Panc1 (cell line): ENCODE measurements around the gene ACTR6. TPM values are rescaled to one million over a fixed set of nuclear protein-coding genes. Genes with fewer than 3 reads are reported as not detected.
A peak's percentile ranks its signal among the peaks of the same experiment; 100 is the strongest.

Experiments
- ATAC-seq: fragments of 200-7000 bp; cut with Tn5 transposase; 2 replicates; pipeline ENCODE4 v1.9.1; 2020; ENCODE audit warnings: mild to moderate bottlenecking, moderate library complexity
- Bru-seq: library from RNA; stranded (reverse); fragments of 400-500 nt; gene quantifications from one replicate; lab custom pipeline; 2021; lab: Mats Ljungman, UMichigan
- BruChase-seq, 2 experiments: library from RNA; stranded (reverse); fragments of 400-500 nt; gene quantifications; one replicate each; lab custom pipeline; 2021; lab: Mats Ljungman, UMichigan
- BruUV-seq: library from RNA; stranded (reverse); fragments of 400-500 nt; replicated peaks from 2 replicates; lab custom pipeline; 2021; lab: Mats Ljungman, UMichigan
- CTCF ChIA-PET: fragments of 300-600 bp; sonication (Branson Sonifier 250); formaldehyde crosslinking; loops from one replicate; lab custom pipeline; 2022; ENCODE audit warnings: antibody characterized with exemption; lab: Charles Lee
- POLR2A ChIA-PET: fragments of 300-600 bp; sonication (Branson Sonifier 250); formaldehyde crosslinking; loops from one replicate; lab custom pipeline; 2022; ENCODE audit warnings: antibody characterized with exemption; lab: Charles Lee
- DNase-seq: peaks from one replicate; pipeline ENCODE4 v3.0.0-alpha.2; 2010; ENCODE audit warnings: low read depth, low spot score
- H3K27ac ChIP-seq: 2 replicates; pipeline ENCODE4 v1.5.1; 2011; ENCODE audit warnings: mild to moderate bottlenecking, low read length, inconsistent platforms
- H3K27me3 ChIP-seq: fragments of 200-500 bp; sonication (Bioruptor generic); 2 replicates; pipeline ENCODE4 v1.6.0; 2014; ENCODE audit warnings: low read length, inconsistent platforms; ENCODE audit not compliant: control insufficient read depth, insufficient read depth
- H3K36me3 ChIP-seq: fragments of 200-500 bp; sonication (Bioruptor generic); 2 replicates; pipeline ENCODE4 v1.5.1; 2014; ENCODE audit warnings: inconsistent platforms, mild to moderate bottlenecking, low read length, moderate library complexity; ENCODE audit not compliant: control insufficient read depth, insufficient read depth
- H3K4me1 ChIP-seq: 2 replicates; pipeline ENCODE4 v1.5.1; 2011; ENCODE audit warnings: inconsistent platforms, mild to moderate bottlenecking, low read length, moderate library complexity; ENCODE audit not compliant: control insufficient read depth, insufficient read depth
- H3K4me3 ChIP-seq, 2 experiments: 2 replicates each; pipeline ENCODE4 v1.5.1; 2011 to 2012; ENCODE audit warnings: low read depth in 2 of 2, low read length in 2 of 2, mild to moderate bottlenecking in 2 of 2, inconsistent platforms in 1 of 2, moderate library complexity in 1 of 2
- H3K9me3 ChIP-seq: fragments of 200-500 bp; sonication (Bioruptor generic); 2 replicates; pipeline ENCODE4 v1.5.1; 2014; ENCODE audit warnings: low read depth, mild to moderate bottlenecking, inconsistent platforms, low read length, moderate library complexity; ENCODE audit not compliant: control insufficient read depth, insufficient read depth
- POLR2AphosphoS5 ChIP-seq: IDR thresholded peaks from 2 replicates; pipeline ENCODE4 v1.6.1; 2012; ENCODE audit warnings: mild to moderate bottlenecking, low read depth, low read length, moderate library complexity
- SIN3A ChIP-seq: IDR thresholded peaks from 2 replicates; pipeline ENCODE4 v1.6.1; 2012; ENCODE audit warnings: low read depth, mild to moderate bottlenecking, low read length, moderate library complexity, borderline replicate concordance; ENCODE audit not compliant: insufficient read depth
- TCF7L2 ChIP-seq: IDR thresholded peaks from 2 replicates; pipeline ENCODE4 v1.6.1; 2011; ENCODE audit warnings: mild to moderate bottlenecking, low read depth, low read length, inconsistent platforms
- in situ Hi-C: cut with HindIII; loops from 2 replicates; pipeline ENCODE4 v1.10.0; 2016; ENCODE audit warnings: low sequenced_read_pairs, low pct_unique_long_range_greater_than_20kb
- intact Hi-C: fragments of 100-400 bp; cut with micrococcal nuclease; formaldehyde crosslinking; loops from one replicate; pipeline ENCODE4 v1.10.0; 2022; ENCODE audit not compliant: unreplicated experiment
- long read RNA-seq: library from polyadenylated mRNA; unstranded; transcript quantifications from one replicate; pipeline ENCODE4 v2.0.0, GENCODE V29; 2021; ENCODE audit not compliant: unreplicated experiment
- polyA plus RNA-seq: library from polyadenylated mRNA; unstranded; fragments of >200 nt; gene quantifications from one replicate; pipeline ENCODE4 v1.2.1, GENCODE V29; 2012; ENCODE audit warnings: missing spikeins; ENCODE audit not compliant: insufficient read length
- total RNA-seq: library from RNA; stranded (reverse); gene quantifications from one replicate; pipeline ENCODE4 v1.2.1, GENCODE V29; 2021; ENCODE audit not compliant: unreplicated experiment
- TF ChIP-seq, protein P1 (sequence below), 2 experiments: IDR thresholded peaks; 2 replicates each; pipeline ENCODE4 v1.6.1; 2011 to 2012; ENCODE audit warnings: low read depth in 2 of 2, control low read depth in 1 of 2, low read length in 1 of 2, mild to moderate bottlenecking in 1 of 2, moderate library complexity in 1 of 2; ENCODE audit not compliant: insufficient read depth in 1 of 2
- TF ChIP-seq, protein P2 (sequence below): fragments of 450-650 bp; IDR thresholded peaks from 2 replicates; pipeline ENCODE4 v1.5.1; 2017; ENCODE audit warnings: mild to moderate bottlenecking

Gene ACTR6
- total RNA-seq (21.2 TPM), Bru-seq, nascent RNA (percentile 63 among the genes with signal in this experiment), BruChase-seq, experiment 1, labeled RNA remaining after a 2-hour chase (percentile 60 among the genes with signal in this experiment), BruChase-seq, experiment 2, labeled RNA remaining after a 6-hour chase (percentile 72 among the genes with signal in this experiment)
- polyA plus RNA-seq: 9.7 TPM
- long read RNA-seq, transcript ACTR6-201 (11 exons, 2,464 nt): major isoform, 20 of 25 reads
- long read RNA-seq, partial matches to known transcripts: 2 of 25 reads
- long read RNA-seq, other reads (novel, unspliced or antisense): 3 of 25 reads

DNA sequence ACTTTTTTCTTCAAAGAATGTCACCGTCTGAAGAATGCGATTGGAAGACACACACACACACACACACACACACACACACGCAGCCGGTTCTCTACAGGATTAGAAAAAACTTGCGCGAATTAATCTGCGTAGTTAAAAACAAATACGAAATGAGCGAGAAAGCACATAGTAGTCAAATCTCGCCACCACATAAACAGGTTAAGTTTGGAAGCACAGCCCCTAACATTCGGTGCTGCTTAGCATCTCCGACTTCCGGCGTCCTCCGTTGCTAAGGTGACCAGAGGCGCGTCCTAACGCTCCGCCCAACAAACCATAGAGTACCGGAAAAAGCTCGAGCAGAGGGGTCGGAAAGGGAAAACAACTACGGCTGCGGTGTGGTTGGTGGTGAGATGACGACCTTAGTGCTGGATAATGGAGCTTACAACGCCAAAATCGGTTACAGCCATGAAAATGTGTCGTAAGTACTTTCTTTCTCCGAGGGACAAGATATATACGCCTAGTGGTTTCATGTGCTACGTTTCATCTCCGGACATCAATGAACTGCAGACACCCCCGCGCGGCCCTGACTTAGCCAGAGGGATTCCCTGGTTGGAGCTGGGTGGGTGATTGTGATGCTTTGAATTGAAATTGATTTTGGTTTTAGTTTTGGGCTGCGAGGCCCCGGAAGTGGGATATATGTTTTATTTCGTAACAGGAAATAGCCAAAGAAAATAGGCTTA, at the start of gene ACTR6:
Gene ACTR6, plus strand, starts transcription at position 353 of the 719 bp plus-strand sequence. Its CDS starts 37 bp downstream, at position 390.
- Histone ChIP-seq H3K9me3 (no peaks in the 10 kb centered on the region), H3K4me3 (peak within 1 kb of the TSS; percentile 64 to 79), H3K4me1 (peaks cover 8% of the 10 kb centered on the region; the same call in 1 of the 2 replicates), H3K36me3 (no peaks in the 10 kb centered on the region; the same call in none of the 2 replicates), H3K27me3 (no peaks in the 10 kb centered on the region), H3K27ac (peak within 1 kb of the TSS; percentile 83)
- DNase-seq: peak; percentile 83
- BruUV-seq: TSS peak; percentile 97
- in situ Hi-C loops: no loop called here
- TF ChIP-seq POLR2AphosphoS5: peak; percentile 89
- TF ChIP-seq, protein P1, sequence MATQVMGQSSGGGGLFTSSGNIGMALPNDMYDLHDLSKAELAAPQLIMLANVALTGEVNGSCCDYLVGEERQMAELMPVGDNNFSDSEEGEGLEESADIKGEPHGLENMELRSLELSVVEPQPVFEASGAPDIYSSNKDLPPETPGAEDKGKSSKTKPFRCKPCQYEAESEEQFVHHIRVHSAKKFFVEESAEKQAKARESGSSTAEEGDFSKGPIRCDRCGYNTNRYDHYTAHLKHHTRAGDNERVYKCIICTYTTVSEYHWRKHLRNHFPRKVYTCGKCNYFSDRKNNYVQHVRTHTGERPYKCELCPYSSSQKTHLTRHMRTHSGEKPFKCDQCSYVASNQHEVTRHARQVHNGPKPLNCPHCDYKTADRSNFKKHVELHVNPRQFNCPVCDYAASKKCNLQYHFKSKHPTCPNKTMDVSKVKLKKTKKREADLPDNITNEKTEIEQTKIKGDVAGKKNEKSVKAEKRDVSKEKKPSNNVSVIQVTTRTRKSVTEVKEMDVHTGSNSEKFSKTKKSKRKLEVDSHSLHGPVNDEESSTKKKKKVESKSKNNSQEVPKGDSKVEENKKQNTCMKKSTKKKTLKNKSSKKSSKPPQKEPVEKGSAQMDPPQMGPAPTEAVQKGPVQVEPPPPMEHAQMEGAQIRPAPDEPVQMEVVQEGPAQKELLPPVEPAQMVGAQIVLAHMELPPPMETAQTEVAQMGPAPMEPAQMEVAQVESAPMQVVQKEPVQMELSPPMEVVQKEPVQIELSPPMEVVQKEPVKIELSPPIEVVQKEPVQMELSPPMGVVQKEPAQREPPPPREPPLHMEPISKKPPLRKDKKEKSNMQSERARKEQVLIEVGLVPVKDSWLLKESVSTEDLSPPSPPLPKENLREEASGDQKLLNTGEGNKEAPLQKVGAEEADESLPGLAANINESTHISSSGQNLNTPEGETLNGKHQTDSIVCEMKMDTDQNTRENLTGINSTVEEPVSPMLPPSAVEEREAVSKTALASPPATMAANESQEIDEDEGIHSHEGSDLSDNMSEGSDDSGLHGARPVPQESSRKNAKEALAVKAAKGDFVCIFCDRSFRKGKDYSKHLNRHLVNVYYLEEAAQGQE (IDR thresholded peaks at IDR 0.05; ENCODE audit: insufficient read depth in 1 of 2, low read depth in 2 of 2, low read length in 1 of 2): no peak
- no peak; the same call in 1 of the 2 replicates for TF ChIP-seq TCF7L2
- peak; percentile 100 for TF ChIP-seq SIN3A
- TF ChIP-seq, protein P2, sequence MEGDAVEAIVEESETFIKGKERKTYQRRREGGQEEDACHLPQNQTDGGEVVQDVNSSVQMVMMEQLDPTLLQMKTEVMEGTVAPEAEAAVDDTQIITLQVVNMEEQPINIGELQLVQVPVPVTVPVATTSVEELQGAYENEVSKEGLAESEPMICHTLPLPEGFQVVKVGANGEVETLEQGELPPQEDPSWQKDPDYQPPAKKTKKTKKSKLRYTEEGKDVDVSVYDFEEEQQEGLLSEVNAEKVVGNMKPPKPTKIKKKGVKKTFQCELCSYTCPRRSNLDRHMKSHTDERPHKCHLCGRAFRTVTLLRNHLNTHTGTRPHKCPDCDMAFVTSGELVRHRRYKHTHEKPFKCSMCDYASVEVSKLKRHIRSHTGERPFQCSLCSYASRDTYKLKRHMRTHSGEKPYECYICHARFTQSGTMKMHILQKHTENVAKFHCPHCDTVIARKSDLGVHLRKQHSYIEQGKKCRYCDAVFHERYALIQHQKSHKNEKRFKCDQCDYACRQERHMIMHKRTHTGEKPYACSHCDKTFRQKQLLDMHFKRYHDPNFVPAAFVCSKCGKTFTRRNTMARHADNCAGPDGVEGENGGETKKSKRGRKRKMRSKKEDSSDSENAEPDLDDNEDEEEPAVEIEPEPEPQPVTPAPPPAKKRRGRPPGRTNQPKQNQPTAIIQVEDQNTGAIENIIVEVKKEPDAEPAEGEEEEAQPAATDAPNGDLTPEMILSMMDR: no peak
- CTCF ChIA-PET: interaction anchor here (0.6 to 0.8 kb wide), 2 partner anchors 14 to 1709 kb away, joined by 3 to 6 read pairs; no protein-coding TSS in a partner anchor
- peak; percentile 96 for ATAC-seq
- POLR2A ChIA-PET: interaction anchor here (1.0 kb wide), 1 partner anchor 37 kb away, joined by 3 read pairs; no protein-coding TSS in a partner anchor
- intact Hi-C loops: no loop called here

DNA sequence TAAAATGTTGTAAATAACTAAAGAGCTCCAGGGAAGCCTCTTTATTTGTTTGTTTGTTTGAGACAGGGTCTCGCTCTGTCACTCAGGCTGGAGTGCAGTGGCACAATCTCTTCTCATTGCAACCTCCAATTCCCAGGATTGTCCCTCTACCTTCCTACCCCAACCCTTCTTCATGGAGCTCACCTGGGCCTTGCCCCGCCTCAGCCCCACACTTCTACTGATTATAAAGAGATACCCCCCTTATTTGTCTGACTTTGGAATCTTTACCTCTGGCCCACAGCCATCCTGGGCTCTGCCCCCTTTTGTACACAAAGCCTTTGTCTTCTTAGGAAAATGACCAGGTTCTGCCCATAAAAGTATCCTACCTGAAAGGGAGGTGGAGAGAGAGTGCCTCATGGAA, 48.8 kb upstream of the ACTR6 start:
- Histone ChIP-seq H3K36me3 (no peaks in the 10 kb centered on the region), H3K27me3 (no peaks in the 10 kb centered on the region), H3K9me3 (no peaks in the 10 kb centered on the region), H3K27ac (no peak overlapping the region), H3K4me1 (no peaks in the 10 kb centered on the region), H3K4me3 (no peak overlapping the region)
- no TSS peak for BruUV-seq
- in situ Hi-C loops (no loop called here), intact Hi-C loops (no loop called here)
- ChIA-PET CTCF (no interaction called here), POLR2A (no interaction called here)
- ATAC-seq (no peak), DNase-seq (no peak)
- TF ChIP-seq TCF7L2 (no peak), SIN3A (no peak), POLR2AphosphoS5 (no peak)
- TF ChIP-seq, protein P1 (IDR thresholded peaks at IDR 0.05; ENCODE audit: insufficient read depth in 1 of 2, low read depth in 2 of 2, low read length in 1 of 2): no peak
- TF ChIP-seq, protein P2: no peak
